Fibroblast of the aortic adventitia (primary cell): ENCODE data around the gene HIP1. TPM values are rescaled to one million over a fixed set of nuclear protein-coding genes. Genes with fewer than 3 reads are reported as not detected.
"Not testable (repeated sequence)": the region's sequence is repeated elsewhere in the genome, so short reads cannot be mapped to it uniquely, and the experiment has no call there.

Experiments used
- DNase-seq: peaks from one replicate; pipeline ENCODE4 v3.0.0-alpha.2; 2010; ENCODE audit warnings: low read depth
- H3K4me3 ChIP-seq: 2 replicates; pipeline ENCODE4 v1.5.1; 2011; ENCODE audit warnings: low read depth, mild to moderate bottlenecking, control low read depth, low read length, moderate library complexity
- CTCF ChIP-seq: IDR thresholded peaks from 2 replicates; pipeline ENCODE4 v1.5.1; 2011; ENCODE audit warnings: mild to moderate bottlenecking, low read length, control low read depth, inconsistent platforms; ENCODE audit not compliant: insufficient read depth
- total RNA-seq: library from RNA; depleted of rRNA; stranded (reverse); fragments of >200 nt; gene quantifications from 2 replicates; pipeline ENCODE4 v1.2.3, GENCODE V29; 2012; ENCODE audit warnings: low replicate concordance

The HIP1 gene
- total RNA-seq, 1 donor: 9.3 TPM

- TF ChIP-seq CTCF: no peak
- no peak overlapping the region for H3K4me3 ChIP-seq
- no peak for DNase-seq
Measured at GRCh38 chr7:75613351-75613750, 125.4 kb downstream of the HIP1 start.

- TF ChIP-seq CTCF: no peak
- no peak for DNase-seq
- H3K4me3 ChIP-seq: no peak overlapping the region
Measured at GRCh38 chr7:75611557-75612178, 127.1 kb downstream of the HIP1 start.

GRCh38 chr7:75609416-75609815 is 129.3 kb downstream of the HIP1 start:
- not testable (repeated sequence) for H3K4me3 ChIP-seq, DNase-seq

- no peak for TF ChIP-seq CTCF
- H3K4me3 ChIP-seq: no peak overlapping the region
- peak; percentile 12 for DNase-seq
Measured at GRCh38 chr7:75608451-75609122, 130.2 kb downstream of the HIP1 start.

- no peak for DNase-seq
- no peak for TF ChIP-seq CTCF
- H3K4me3 ChIP-seq: no peak overlapping the region
Measured at GRCh38 chr7:75604408-75604807, 134.3 kb downstream of the HIP1 start.

GRCh38 chr7:75602831-75603230 is 135.9 kb downstream of the HIP1 start:
- not testable (repeated sequence) for DNase-seq, H3K4me3 ChIP-seq

- no peak for TF ChIP-seq CTCF
- DNase-seq: no peak
- no peak overlapping the region for H3K4me3 ChIP-seq
Measured at GRCh38 chr7:75601539-75601938, 137.2 kb downstream of the HIP1 start.

- not testable (repeated sequence) for H3K4me3 ChIP-seq, DNase-seq
Measured at GRCh38 chr7:75600748-75601147, 138.0 kb downstream of the HIP1 start.
